HCT116 (cell line): ENCODE data around the gene LRIG3. TPM values are rescaled to one million over a fixed set of nuclear protein-coding genes. Genes with fewer than 3 reads are reported as not detected.
"Not testable (repeated sequence)": the region's sequence is repeated elsewhere in the genome, so short reads cannot be mapped to it uniquely, and the experiment has no call there.

Source experiments
- ATAC-seq: fragments of 200-7000 bp; cut with Tn5 transposase; 2 replicates; pipeline ENCODE4 v1.9.1; 2020; ENCODE audit warnings: mild to moderate bottlenecking, moderate library complexity
- BruUV-seq: library from RNA; stranded (reverse); fragments of 400-500 nt; replicated peaks from 2 replicates; lab custom pipeline; 2021; lab: Mats Ljungman, UMichigan
- CTCF ChIA-PET: fragments of 300-600 bp; sonication (Branson Sonifier 250); formaldehyde crosslinking; loops from one replicate; lab custom pipeline; 2021; ENCODE audit warnings: antibody characterized with exemption; lab: Charles Lee
- POLR2A ChIA-PET: fragments of 300-600, 350-600 bp; sonication (Branson Sonifier 250); formaldehyde crosslinking; loops from one replicate; lab custom pipeline; 2021; ENCODE audit warnings: antibody characterized with exemption; lab: Charles Lee
- RAD21 ChIA-PET, 2 experiments: fragments of 300-600 bp; sonication (Branson Sonifier 250); formaldehyde crosslinking; loops; one replicate each; lab custom pipeline; 2023; ENCODE audit warnings: low total read pairs in 2 of 2; ENCODE audit not compliant: uncharacterized antibody in 2 of 2, unreplicated experiment in 2 of 2, low non-redundant PET in 1 of 2; lab: Charles Lee
- DNase-seq: peaks from one replicate; pipeline ENCODE4 v3.0.0-alpha.2; 2010; ENCODE audit warnings: low read depth, low spot score
- H2AFZ ChIP-seq: fragments of 200-600 bp; shearing (Covaris generic), sonication (generic); 2 replicates; pipeline ENCODE4 v1.6.1; 2017; ENCODE audit warnings: low read depth, mixed run types, mixed read lengths, antibody characterized with exemption, low read length; ENCODE audit not compliant: poor library complexity, severe bottlenecking
- H3K27ac ChIP-seq: 2 replicates; pipeline ENCODE4 v1.5.1; 2012; ENCODE audit warnings: low read depth, low read length
- H3K27me3 ChIP-seq: fragments of 200-600 bp; sonication (generic); 2 replicates; pipeline ENCODE4 v1.6.1; 2016; ENCODE audit warnings: mixed run types, low read length, mixed read lengths; ENCODE audit not compliant: insufficient read depth
- H3K36me3 ChIP-seq, 2 experiments: fragments of 200-500 bp in 1 of 2; fragments of 200-600 bp in 1 of 2; sonication (Bioruptor generic) in 1 of 2; sonication (generic) in 1 of 2; 2 replicates each; pipeline versions ENCODE4 v1.5.1 to v1.6.1; 2014 to 2016; ENCODE audit warnings: low read length in 2 of 2, inconsistent platforms in 1 of 2, mixed read lengths in 1 of 2, mixed run types in 1 of 2; ENCODE audit not compliant: insufficient read depth in 2 of 2, control insufficient read depth in 1 of 2
- H3K4me1 ChIP-seq, 2 experiments: fragments of 200-600 bp in 1 of 2; sonication (generic) in 1 of 2; 2 replicates each; pipeline versions ENCODE4 v1.5.1 to v1.6.1; 2012 to 2017; ENCODE audit warnings: low read length in 2 of 2, inconsistent platforms in 1 of 2, mild to moderate bottlenecking in 1 of 2, mixed read lengths in 1 of 2, mixed run types in 1 of 2, moderate library complexity in 1 of 2; ENCODE audit not compliant: insufficient read depth in 2 of 2, control insufficient read depth in 1 of 2
- H3K4me2 ChIP-seq: fragments of 200-600 bp; sonication (generic); 2 replicates; pipeline ENCODE4 v1.6.1; 2017; ENCODE audit warnings: mixed run types, low read length, mixed read lengths
- H3K4me3 ChIP-seq, 2 experiments: fragments of 200-600 bp in 1 of 2; sonication (generic) in 1 of 2; replicated peaks in 1 of 2; 2 replicates each; pipeline ENCODE4 v1.5.1; 2011 to 2016; ENCODE audit warnings: low read length in 2 of 2, control low read depth in 1 of 2, low read depth in 1 of 2, mild to moderate bottlenecking in 1 of 2, mixed read lengths in 1 of 2, mixed run types in 1 of 2
- H3K79me2 ChIP-seq: fragments of 200-600 bp; sonication (generic); 2 replicates; pipeline ENCODE4 v1.6.1; 2017; ENCODE audit warnings: mild to moderate bottlenecking, mixed run types, low read length, moderate library complexity, mixed read lengths; ENCODE audit not compliant: insufficient read depth
- H3K9ac ChIP-seq: fragments of 200-600 bp; sonication (generic); 2 replicates; pipeline ENCODE4 v1.6.1; 2016; ENCODE audit warnings: low read length, mixed read lengths
- H3K9me2 ChIP-seq: fragments of 200-600 bp; sonication (generic), shearing (Covaris generic); 2 replicates; pipeline ENCODE4 v1.6.1; 2017; ENCODE audit warnings: mixed run types, mild to moderate bottlenecking, moderate library complexity; ENCODE audit not compliant: insufficient read depth
- H3K9me3 ChIP-seq, 2 experiments: fragments of 200-500 bp in 1 of 2; fragments of 200-600 bp in 1 of 2; sonication (Bioruptor generic) in 1 of 2; sonication (generic) in 1 of 2; 2 replicates each; pipeline ENCODE4 v1.6.1; 2014 to 2017; ENCODE audit warnings: low read length in 2 of 2, mixed read lengths in 2 of 2, inconsistent platforms in 1 of 2, low read depth in 1 of 2, mild to moderate bottlenecking in 1 of 2, mixed run types in 1 of 2, moderate library complexity in 1 of 2; ENCODE audit not compliant: control insufficient read depth in 1 of 2, insufficient read depth in 1 of 2
- H4K20me1 ChIP-seq: fragments of 200-600 bp; sonication (generic), shearing (Covaris generic); 2 replicates; pipeline ENCODE4 v1.6.1; 2017; ENCODE audit warnings: mixed run types, mild to moderate bottlenecking, moderate library complexity; ENCODE audit not compliant: insufficient read depth
- CBX3 ChIP-seq: IDR thresholded peaks from 2 replicates; pipeline ENCODE4 v1.6.1; 2012; ENCODE audit warnings: low read depth
- FOSL1 ChIP-seq: IDR thresholded peaks from 2 replicates; pipeline ENCODE4 v1.6.1; 2012; ENCODE audit warnings: low read depth
- JUND ChIP-seq: IDR thresholded peaks from 2 replicates; pipeline ENCODE4 v1.6.1; 2012
- RAD21 ChIP-seq: IDR thresholded peaks from 2 replicates; pipeline ENCODE4 v1.6.1; 2012; ENCODE audit warnings: low read depth, mild to moderate bottlenecking
- SIN3A ChIP-seq: IDR thresholded peaks from 2 replicates; pipeline ENCODE4 v1.6.1; 2012; ENCODE audit warnings: low read depth
- SP1 ChIP-seq: IDR thresholded peaks from 2 replicates; pipeline ENCODE4 v1.6.1; 2012; ENCODE audit warnings: low read depth
- YY1 ChIP-seq: IDR thresholded peaks from 2 replicates; pipeline ENCODE4 v1.6.1; 2011; ENCODE audit warnings: low read length, low read depth, moderate library complexity, mild to moderate bottlenecking; ENCODE audit not compliant: insufficient replicate concordance; ENCODE audit errors: extremely low read depth
- ZFX ChIP-seq: fragments of 450-650 bp; IDR thresholded peaks from 2 replicates; pipeline ENCODE4 v1.6.1; 2017
- intact Hi-C: fragments of 100-400 bp; cut with micrococcal nuclease; formaldehyde crosslinking; loops from 2 replicates; pipeline ENCODE4 v1.10.0; 2022
- total RNA-seq: library from RNA; stranded (reverse); gene quantifications from one replicate; pipeline ENCODE4 v1.2.1, GENCODE V29; 2021; ENCODE audit not compliant: unreplicated experiment
- TF ChIP-seq, protein P1 (sequence below): IDR thresholded peaks from 2 replicates; pipeline ENCODE4 v1.6.1; 2012; ENCODE audit warnings: low read depth

Gene LRIG3
- total RNA-seq, 1 experiment from 2014 or later = 11.1 TPM

DNA sequence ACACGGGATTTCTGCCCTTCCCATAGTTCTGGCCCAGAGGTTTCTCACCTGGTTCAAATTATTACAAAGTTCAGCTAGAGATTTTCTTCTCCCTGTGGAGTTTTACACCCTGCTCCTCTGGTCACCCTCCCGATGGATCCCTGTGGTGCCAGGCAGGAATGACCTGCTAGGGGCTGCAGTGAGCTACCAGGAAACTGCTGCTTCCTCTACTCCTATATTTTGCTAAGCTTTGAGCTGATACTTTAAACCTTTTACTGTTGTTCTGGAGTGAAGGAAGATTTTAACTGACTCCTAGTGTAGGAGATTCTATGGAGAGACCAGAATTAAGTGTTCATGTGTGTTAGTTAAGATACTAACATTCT is 30.4 kb upstream of the LRIG3 start:
- Histone ChIP-seq H4K20me1 (no peaks in the 10 kb centered on the region), H3K4me2 (0 out of 2 replicates have a peak overlapping the region, but pooled peaks have one; percentile 4), H2AFZ (peak overlapping the region; percentile 38), H3K79me2 (no peaks in the 10 kb centered on the region), H3K27ac (no peak overlapping the region), H3K36me3 (no peaks in the 10 kb centered on the region), H3K9me3 (no peaks in the 10 kb centered on the region), H3K4me1 (peaks cover 0 to 11% of the 10 kb centered on the region in 2 experiments; a peak in 2 of 4 replicates), H3K4me3 (no peak overlapping the region), H3K27me3 (no peaks in the 10 kb centered on the region), H3K9ac (no peak overlapping the region), H3K9me2 (no peaks in the 10 kb centered on the region; the same call in 1 of the 2 replicates)
- ChIA-PET POLR2A (no interaction called here), CTCF (interaction anchor here (1.5 kb wide), 1 partner anchor 410 kb away, joined by 3 read pairs; no protein-coding TSS in a partner anchor), RAD21 (no interaction called here)
- intact Hi-C loops = no loop called here
- no peak for TF ChIP-seq ZFX
- TF ChIP-seq, protein P1, sequence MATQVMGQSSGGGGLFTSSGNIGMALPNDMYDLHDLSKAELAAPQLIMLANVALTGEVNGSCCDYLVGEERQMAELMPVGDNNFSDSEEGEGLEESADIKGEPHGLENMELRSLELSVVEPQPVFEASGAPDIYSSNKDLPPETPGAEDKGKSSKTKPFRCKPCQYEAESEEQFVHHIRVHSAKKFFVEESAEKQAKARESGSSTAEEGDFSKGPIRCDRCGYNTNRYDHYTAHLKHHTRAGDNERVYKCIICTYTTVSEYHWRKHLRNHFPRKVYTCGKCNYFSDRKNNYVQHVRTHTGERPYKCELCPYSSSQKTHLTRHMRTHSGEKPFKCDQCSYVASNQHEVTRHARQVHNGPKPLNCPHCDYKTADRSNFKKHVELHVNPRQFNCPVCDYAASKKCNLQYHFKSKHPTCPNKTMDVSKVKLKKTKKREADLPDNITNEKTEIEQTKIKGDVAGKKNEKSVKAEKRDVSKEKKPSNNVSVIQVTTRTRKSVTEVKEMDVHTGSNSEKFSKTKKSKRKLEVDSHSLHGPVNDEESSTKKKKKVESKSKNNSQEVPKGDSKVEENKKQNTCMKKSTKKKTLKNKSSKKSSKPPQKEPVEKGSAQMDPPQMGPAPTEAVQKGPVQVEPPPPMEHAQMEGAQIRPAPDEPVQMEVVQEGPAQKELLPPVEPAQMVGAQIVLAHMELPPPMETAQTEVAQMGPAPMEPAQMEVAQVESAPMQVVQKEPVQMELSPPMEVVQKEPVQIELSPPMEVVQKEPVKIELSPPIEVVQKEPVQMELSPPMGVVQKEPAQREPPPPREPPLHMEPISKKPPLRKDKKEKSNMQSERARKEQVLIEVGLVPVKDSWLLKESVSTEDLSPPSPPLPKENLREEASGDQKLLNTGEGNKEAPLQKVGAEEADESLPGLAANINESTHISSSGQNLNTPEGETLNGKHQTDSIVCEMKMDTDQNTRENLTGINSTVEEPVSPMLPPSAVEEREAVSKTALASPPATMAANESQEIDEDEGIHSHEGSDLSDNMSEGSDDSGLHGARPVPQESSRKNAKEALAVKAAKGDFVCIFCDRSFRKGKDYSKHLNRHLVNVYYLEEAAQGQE = no peak
- no peak for TF ChIP-seq CBX3
- TF ChIP-seq FOSL1 = no peak
- TF ChIP-seq SP1 = no peak
- TF ChIP-seq SIN3A = no peak
- TF ChIP-seq YY1 = no peak
- no peak for TF ChIP-seq JUND
- TF ChIP-seq RAD21 = no peak
- no TSS peak for BruUV-seq
- DNase-seq (no peak), ATAC-seq (0 out of 2 replicates have a peak, but pooled peaks have one; percentile 46)

DNA sequence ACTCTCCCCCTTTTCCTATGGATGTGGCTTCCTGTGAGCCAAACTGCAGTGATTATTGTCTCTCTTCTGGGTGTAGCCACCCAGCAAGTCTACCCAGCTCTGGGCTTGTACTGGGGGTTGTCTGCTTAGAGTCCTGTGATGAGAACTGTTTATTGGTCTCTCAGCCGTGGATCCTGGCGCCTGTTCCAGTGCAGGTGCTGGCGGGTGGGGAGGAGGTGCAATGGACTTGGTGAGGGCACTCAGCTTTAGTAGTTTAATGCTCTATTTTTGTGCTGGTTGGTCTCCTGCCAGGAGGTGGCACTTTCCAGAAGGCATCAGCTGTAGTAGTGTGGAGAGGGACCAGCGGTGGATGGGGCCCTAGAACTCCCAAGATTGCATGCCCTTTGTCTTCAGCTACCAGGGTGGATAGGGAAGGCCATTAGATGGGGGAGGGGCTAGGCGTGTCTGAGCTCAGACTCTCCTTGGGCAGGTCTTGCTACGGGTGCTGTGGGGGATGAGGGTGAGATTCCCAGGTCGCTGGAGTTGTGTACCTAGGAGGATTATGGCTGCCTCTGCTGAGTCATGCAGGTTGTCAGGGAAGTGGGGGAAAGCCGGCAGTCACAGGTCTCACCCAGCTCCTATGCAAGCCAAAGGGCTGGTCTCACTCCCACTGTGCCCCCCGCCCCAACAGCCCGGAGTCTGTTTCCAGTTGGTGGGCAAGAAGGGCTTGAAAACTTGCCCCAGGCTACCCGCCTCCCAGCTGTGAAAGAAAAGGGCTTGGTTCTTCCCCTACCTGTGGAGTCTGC is 29.8 kb upstream of the LRIG3 start:
- POLR2A ChIA-PET, H3K36me3 ChIP-seq, DNase-seq, H3K9me2 ChIP-seq, H3K4me3 ChIP-seq, intact Hi-C loops, H3K27ac ChIP-seq, H4K20me1 ChIP-seq, BruUV-seq, H3K9me3 ChIP-seq, H3K27me3 ChIP-seq, RAD21 ChIA-PET, H3K9ac ChIP-seq, H3K79me2 ChIP-seq: not testable (repeated sequence)
- Histone ChIP-seq H3K4me2 (0 out of 2 replicates have a peak overlapping the region, but pooled peaks have one; percentile 4), H2AFZ (peak overlapping the region; percentile 38), H3K4me1 (peaks cover 0 to 11% of the 10 kb centered on the region in 2 experiments; a peak in 2 of 4 replicates)
- CTCF ChIA-PET = interaction anchor here (1.5 kb wide), 1 partner anchor 410 kb away, joined by 3 read pairs; no protein-coding TSS in a partner anchor
- 0 out of 2 replicates have a peak, but pooled peaks have one; percentile 20 for ATAC-seq
